IgD-negative memory B cell (primary cell): ENCODE results near the gene FAM219A. TPM values are rescaled to one million over a fixed set of nuclear protein-coding genes. Genes with fewer than 3 reads are reported as not detected.

ENCODE experiments used
- H3K27ac Mint-ChIP-seq, 3 donors: one replicate each; pipeline ENCODE4 v1.8.0; 2020 to 2022; ENCODE audit warnings: mild to moderate bottlenecking in 3 of 3, mixed read lengths in 3 of 3, moderate library complexity in 1 of 3
- H3K27me3 Mint-ChIP-seq: one replicate; pipeline ENCODE4 v1.8.0; 2021; ENCODE audit warnings: mixed read lengths
- H3K36me3 Mint-ChIP-seq: one replicate; pipeline ENCODE4 v1.8.0; 2020; ENCODE audit warnings: mild to moderate bottlenecking, mixed read lengths
- H3K4me1 Mint-ChIP-seq, 3 donors: one replicate each; pipeline ENCODE4 v1.8.0; 2020 to 2022; ENCODE audit warnings: mixed read lengths in 3 of 3, mild to moderate bottlenecking in 1 of 3
- H3K4me3 Mint-ChIP-seq, 4 donors: one replicate each; pipeline ENCODE4 v1.8.0; 2020 to 2022; ENCODE audit warnings: mild to moderate bottlenecking in 4 of 4, mixed read lengths in 4 of 4, moderate library complexity in 3 of 4
- H3K9me3 Mint-ChIP-seq, 3 donors: one replicate each; pipeline ENCODE4 v1.8.0; 2020 to 2021; ENCODE audit warnings: mixed read lengths in 3 of 3, mild to moderate bottlenecking in 1 of 3
- polyA plus RNA-seq: library from polyadenylated mRNA; unstranded; fragments of 300-500 nt; fragmentation: Illumina TruSeq; gene quantifications from one replicate; pipeline ENCODE4 v1.2.3, GENCODE V29; 2021

Gene FAM219A, protein sequence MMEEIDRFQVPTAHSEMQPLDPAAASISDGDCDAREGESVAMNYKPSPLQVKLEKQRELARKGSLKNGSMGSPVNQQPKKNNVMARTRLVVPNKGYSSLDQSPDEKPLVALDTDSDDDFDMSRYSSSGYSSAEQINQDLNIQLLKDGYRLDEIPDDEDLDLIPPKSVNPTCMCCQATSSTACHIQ
- polyA plus RNA-seq, result 1.1 TPM

DNA sequence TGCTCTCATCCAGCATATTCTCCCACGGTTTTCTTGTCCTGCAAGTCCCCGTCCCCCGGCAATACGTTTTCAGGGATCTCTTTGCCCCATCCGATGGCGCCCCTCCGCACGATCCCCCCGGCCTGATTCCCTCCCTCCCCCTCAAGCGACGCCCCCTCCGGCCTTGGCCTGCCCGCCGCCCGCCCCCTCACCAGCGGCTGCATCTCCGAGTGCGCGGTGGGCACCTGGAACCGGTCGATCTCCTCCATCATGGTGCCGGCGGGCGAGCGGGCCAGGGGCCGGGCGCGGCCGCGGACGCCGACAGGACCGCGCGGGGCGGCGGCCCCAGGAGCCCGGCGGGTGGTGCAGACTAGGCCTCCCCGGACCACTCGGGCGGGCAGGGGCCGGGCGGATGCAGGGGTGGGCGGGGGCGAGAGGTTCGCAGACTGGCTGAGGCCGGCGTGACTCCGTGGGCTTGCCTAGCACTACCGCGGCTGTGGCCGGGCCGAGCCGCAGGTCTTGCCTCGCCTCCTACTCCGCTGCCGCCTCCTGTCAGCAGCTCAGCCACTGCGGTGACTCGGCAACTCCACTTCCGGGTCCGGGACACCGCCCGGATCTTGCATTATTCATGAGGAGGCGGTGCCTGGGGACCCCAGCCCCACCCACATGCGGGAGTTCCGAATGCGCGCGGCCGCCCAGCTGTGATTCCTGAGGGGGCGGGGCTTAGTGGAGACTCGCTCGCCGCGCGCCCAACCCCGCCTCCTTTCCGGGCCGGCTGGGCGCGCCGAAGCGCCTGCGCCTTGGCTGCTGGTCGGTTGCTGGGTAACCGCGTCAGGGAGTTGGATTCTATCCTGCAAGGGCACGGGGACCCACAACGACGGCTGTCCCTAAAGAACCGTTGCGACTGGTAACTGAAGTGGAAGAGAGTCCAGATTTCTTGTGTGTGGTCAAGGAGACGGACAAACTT is at the start of gene FAM219A, which contains the start of gene DNAI1:
FAM219A (minus strand) TSS at position 558 of the 946 bp plus-strand sequence; CDS start at position 251, 307 bp downstream.
DNAI1 (plus strand) TSS at position 793 of the 946 bp plus-strand sequence. CDS start 201 bp downstream, outside the sequence.
- H3K4me1 Mint-ChIP-seq, result peaks cover 16 to 22% (median 18%) of the 10 kb centered on the region in 3 donors
- H3K4me3 Mint-ChIP-seq, result peak within 1 kb of the TSS; percentile 89 to 97 (median 94)

DNA sequence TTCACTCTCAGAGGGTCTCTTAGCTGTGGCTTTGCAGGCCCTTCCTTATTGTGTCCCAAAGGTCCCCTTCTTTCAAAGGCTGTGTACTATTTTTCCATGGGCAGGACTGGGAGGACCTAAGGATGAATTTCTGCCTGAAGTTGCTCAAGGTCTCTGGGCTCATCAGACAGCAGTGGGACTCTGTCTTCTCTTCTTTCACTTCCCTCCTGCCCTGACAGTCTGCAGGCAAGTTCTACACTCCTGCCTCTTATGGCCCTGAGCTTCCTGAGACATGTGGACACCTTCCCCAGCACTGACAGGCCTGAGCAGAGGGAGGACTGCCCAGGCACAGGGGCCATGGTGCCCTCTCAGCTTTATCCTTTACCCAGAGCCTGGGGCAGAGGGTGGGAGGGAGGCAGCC is 49.6 kb upstream of the FAM219A start:
- H3K36me3 Mint-ChIP-seq, result peaks cover 4% of the 10 kb centered on the region
- no peak overlapping the region for H3K4me3 Mint-ChIP-seq
- no peaks in the 10 kb centered on the region for H3K4me1 Mint-ChIP-seq
- peaks cover 7% of the 10 kb centered on the region for H3K27me3 Mint-ChIP-seq
- no peak overlapping the region for H3K27ac Mint-ChIP-seq
- no peaks in the 10 kb centered on the region for H3K9me3 Mint-ChIP-seq

More for the DNA sequence above, at the start of gene FAM219A, which contains the start of gene DNAI1:
- Mint-ChIP-seq H3K27me3 (peaks cover 2% of the 10 kb centered on the region), H3K36me3 (peaks cover 1% of the 10 kb centered on the region), H3K9me3 (no peaks in the 10 kb centered on the region), H3K27ac (peak within 1 kb of the TSS; percentile 79 to 91 (median 79))

DNA sequence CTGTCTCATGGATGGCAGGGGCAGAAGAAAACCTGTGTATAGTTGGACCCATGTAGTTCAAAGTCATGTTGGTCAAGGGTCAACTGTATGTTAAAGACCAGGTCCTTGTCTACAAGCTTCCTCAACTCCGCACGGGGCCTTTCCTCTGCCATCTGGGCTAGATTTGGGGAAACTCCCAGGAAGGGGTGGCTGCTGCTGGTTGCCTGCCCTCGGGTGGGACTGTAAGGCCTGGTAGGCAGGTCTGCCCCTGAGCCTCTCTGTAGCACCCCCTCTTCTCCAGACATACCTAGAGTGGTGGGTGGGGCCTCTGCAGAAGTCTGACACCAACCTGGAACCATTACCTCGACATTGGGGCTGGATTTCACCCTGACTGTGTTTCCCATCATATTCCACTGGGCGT is 49.2 kb upstream of the FAM219A start:
- no peaks in the 10 kb centered on the region for H3K4me1 Mint-ChIP-seq
- peaks cover 4% of the 10 kb centered on the region for H3K36me3 Mint-ChIP-seq
- no peaks in the 10 kb centered on the region for H3K9me3 Mint-ChIP-seq
- peak overlapping the region in 1 of 3 donors; percentile 9 for H3K27ac Mint-ChIP-seq
- no peak overlapping the region for H3K4me3 Mint-ChIP-seq
- peaks cover 7% of the 10 kb centered on the region for H3K27me3 Mint-ChIP-seq

DNA sequence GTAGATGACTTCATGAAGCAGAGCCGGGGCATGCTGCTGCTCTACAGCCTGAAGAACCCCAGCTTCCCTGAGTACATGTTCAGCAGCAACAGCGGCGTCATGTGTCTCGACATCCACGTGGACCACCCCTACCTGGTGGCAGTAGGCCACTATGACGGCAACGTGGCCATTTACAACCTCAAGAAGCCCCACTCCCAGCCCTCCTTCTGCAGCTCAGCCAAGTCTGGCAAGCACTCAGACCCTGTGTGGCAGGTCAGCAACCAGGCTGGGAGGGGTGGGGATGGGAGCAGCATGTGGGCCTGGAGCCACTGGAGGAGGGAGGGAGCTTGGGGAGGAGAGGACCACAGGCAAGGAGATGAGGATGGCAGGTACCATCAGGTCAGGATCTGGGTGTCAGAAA is 48.3 kb upstream of the FAM219A start:
- peaks cover 4% of the 10 kb centered on the region for H3K36me3 Mint-ChIP-seq
- H3K4me3 Mint-ChIP-seq, result no peak overlapping the region
- H3K27ac Mint-ChIP-seq, result no peak overlapping the region
- H3K27me3 Mint-ChIP-seq, result peaks cover 7% of the 10 kb centered on the region
- no peaks in the 10 kb centered on the region for H3K9me3 Mint-ChIP-seq
- H3K4me1 Mint-ChIP-seq, result no peaks in the 10 kb centered on the region

DNA sequence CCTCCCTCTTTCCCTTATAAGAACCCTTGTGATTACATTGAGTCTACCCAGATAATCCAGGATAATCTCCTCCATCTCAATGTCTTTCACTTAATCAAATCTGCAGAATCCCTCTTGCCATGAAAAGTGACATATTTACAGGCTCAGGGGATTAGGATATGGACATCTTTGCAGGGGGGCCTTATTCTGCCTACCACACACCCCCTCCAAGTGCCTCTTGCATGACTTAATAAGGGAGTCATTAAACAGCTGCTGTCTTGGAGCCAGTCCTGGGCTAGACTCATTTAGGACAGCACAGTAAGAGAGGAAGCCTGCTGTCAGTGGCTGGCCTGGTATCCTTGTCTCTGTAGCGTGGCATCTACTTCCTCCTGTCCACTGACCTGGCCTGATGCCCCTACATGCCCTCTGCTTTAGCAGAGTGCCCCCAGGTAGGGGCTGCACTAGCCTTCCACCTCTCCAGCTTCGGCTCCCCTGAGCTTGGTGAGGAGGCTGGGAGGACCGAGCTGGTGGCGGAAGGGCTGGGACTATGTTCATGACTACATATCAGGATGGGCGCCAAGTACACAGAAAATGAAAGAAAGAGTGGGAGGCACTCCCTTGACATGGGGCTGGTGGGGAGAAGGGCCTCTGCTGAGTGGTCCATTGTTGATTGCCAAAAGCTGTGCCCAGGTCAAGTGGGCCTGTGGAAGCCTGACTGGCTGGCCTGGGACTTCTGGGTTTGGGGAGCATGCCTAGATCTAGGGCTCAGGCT is 47.2 kb upstream of the FAM219A start:
- Mint-ChIP-seq H3K27ac (no peak overlapping the region), H3K4me1 (peaks cover 0 to 1% (median 0%) of the 10 kb centered on the region in 3 donors), H3K9me3 (no peaks in the 10 kb centered on the region), H3K36me3 (peaks cover 2% of the 10 kb centered on the region), H3K4me3 (no peak overlapping the region), H3K27me3 (peaks cover 4% of the 10 kb centered on the region)

DNA sequence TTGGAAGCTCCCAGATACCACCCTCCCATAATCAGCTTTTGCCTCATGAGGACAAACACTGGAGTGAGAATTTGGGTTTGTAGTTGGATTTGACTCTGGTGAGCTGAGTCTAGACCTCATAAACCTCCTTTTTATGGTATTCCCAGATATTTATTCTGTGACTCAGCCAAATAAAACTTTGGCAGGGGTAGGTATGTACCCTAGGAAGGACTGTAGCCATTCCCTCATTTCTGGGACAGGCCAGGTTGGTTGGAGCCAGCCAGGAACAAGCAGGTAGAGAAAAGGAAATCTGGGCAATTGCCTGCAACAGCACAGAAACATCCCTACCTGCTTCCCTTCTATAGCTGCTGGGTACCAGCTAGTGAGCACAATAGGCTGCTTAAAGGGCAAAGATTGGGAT is 45.0 kb upstream of the FAM219A start:
- no peaks in the 10 kb centered on the region for H3K9me3 Mint-ChIP-seq
- peaks cover 2% of the 10 kb centered on the region for H3K36me3 Mint-ChIP-seq
- no peak overlapping the region for H3K27ac Mint-ChIP-seq
- H3K4me3 Mint-ChIP-seq, result no peak overlapping the region
- peaks cover 0 to 2% (median 0%) of the 10 kb centered on the region in 3 donors for H3K4me1 Mint-ChIP-seq
- H3K27me3 Mint-ChIP-seq, result peaks cover 4% of the 10 kb centered on the region

DNA sequence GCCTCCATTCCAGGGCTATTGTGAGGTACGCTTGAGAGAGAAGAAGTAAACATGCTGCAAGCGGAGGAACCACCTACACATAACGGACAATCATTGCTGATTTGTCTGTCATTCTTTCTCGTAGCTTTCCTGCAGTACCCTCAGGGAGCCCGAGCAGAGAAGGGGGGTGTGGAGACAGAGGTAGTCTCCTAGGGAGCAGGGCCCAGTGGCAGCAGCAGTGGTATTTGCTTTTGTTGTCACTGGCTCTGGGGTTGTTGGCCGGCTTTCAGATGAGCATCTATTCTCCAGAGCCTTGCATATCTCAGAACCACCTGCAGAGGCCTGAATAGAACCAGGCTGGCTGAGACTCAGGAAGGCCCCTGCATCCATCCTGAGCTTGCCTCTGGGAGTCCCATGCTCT is 44.5 kb upstream of the FAM219A start:
- Mint-ChIP-seq H3K27me3 (peaks cover 4% of the 10 kb centered on the region), H3K36me3 (peaks cover 2% of the 10 kb centered on the region), H3K9me3 (no peaks in the 10 kb centered on the region), H3K4me3 (no peak overlapping the region), H3K4me1 (peaks cover 0 to 2% (median 0%) of the 10 kb centered on the region in 3 donors), H3K27ac (peak overlapping the region in 1 of 3 donors; percentile 22)

DNA sequence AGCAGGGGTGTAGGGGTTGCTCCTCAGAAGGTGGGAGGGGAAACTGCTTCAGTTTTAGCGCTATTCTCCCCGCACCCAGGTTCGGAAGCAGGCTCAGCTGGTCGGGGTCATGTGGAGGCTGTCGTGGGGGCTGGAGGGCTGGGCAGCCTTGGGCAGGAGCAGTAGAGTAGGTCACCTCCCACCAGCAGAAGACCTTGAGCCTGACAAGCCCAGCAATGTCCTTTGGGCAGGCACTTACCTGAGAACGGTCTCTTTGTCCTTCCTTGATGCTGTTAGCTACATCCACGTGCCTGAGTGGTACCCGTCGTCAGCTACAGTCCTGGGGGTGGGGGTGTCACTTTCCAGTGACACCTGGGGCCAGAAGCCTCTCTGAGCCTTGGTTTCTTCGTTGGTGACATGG is 44.1 kb upstream of the FAM219A start:
- peaks cover 0 to 2% (median 0%) of the 10 kb centered on the region in 3 donors for H3K4me1 Mint-ChIP-seq
- H3K27ac Mint-ChIP-seq, result peak overlapping the region in 1 of 3 donors; percentile 22
- peaks cover 2% of the 10 kb centered on the region for H3K36me3 Mint-ChIP-seq
- H3K4me3 Mint-ChIP-seq, result no peak overlapping the region
- peaks cover 4% of the 10 kb centered on the region for H3K27me3 Mint-ChIP-seq
- no peaks in the 10 kb centered on the region for H3K9me3 Mint-ChIP-seq

DNA sequence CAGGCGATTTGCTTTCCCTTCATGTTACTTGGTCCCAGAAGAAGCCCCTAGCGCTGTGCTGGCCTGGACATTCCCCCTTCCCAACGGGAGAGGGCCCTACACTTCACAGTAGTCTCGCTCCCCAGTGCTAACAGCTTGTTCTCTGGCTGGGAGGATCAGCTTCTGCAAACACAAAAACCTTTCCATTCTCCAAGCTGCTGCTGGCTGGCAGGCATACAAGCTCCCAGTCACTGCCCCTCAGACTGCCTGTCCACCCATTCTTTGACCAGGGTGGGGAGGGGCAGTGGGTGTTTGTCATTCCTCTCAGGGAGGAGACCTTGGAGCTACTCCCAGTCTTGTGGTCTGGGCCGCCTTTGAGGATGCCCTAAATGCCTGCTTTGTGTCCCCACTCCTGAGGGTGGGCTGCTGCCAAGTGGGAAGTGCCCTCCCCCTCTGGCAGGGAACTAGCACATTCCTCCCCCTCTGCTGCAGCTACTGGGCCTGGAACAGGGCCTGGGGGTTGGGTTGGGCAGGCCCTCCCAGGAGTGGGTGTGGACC is 43.6 kb upstream of the FAM219A start:
- H3K9me3 Mint-ChIP-seq, result no peaks in the 10 kb centered on the region
- no peak overlapping the region for H3K27ac Mint-ChIP-seq
- peaks cover 2% of the 10 kb centered on the region for H3K36me3 Mint-ChIP-seq
- peaks cover 4% of the 10 kb centered on the region for H3K27me3 Mint-ChIP-seq
- no peak overlapping the region for H3K4me3 Mint-ChIP-seq
- H3K4me1 Mint-ChIP-seq, result peaks cover 0 to 2% (median 0%) of the 10 kb centered on the region in 3 donors

DNA sequence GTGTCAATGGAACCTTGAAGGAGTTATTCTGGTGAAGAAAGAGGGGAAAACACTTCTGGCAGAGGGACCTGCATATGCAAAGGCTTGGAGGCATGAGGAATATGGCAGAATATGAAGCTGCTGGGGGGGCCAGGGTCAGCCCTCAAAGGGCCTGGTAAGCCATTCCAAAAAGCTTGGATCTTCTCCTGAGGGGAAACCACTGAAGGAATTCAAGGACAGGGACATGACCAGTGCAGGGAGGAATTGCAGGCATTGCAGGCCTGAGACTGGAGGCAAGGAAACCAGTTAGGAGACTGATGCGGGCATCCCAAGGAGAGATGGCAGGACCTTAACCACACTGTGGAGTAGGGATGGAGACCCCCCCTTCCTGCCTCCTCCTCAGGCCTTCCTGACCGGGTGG is 43.0 kb upstream of the FAM219A start:
- Mint-ChIP-seq H3K27me3 (peaks cover 4% of the 10 kb centered on the region), H3K4me3 (no peak overlapping the region), H3K27ac (no peak overlapping the region), H3K4me1 (peaks cover 0 to 2% (median 0%) of the 10 kb centered on the region in 3 donors), H3K36me3 (peaks cover 2% of the 10 kb centered on the region), H3K9me3 (no peaks in the 10 kb centered on the region)

DNA sequence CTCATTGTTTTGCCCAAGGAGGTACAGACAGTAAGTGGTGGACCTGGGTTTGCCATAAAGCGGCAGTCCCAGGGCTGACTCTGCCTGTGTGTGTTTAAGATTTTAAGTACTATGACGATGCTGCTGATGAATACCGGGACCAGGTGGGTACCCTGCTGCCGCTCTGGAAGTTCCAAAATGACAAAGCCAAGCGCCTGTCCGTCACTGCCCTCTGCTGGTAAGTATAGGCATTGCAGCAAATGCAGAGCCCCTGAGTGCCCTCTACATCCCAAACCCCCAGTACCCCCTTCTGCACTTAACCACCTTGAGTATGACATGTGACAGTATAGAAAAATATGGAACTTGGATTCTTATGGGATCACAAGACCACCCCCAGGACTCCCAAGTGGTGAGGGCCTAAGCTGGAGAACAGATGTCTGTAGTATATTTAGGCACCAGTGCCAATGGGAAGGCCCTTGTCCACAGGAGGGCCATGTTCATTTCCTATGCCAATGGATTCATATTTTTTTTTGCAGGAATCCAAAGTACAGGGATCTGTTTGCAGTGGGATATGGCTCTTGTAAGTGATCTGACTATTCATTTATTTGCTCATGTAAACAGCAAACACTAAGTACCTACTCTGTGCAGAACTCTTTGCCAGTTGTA is 42.4 kb upstream of the FAM219A start:
- H3K4me1 Mint-ChIP-seq, result peaks cover 0 to 2% (median 0%) of the 10 kb centered on the region in 3 donors
- H3K36me3 Mint-ChIP-seq, result peaks cover 2% of the 10 kb centered on the region
- H3K9me3 Mint-ChIP-seq, result no peaks in the 10 kb centered on the region
- no peak overlapping the region for H3K4me3 Mint-ChIP-seq
- peaks cover 4% of the 10 kb centered on the region for H3K27me3 Mint-ChIP-seq
- no peak overlapping the region for H3K27ac Mint-ChIP-seq

DNA sequence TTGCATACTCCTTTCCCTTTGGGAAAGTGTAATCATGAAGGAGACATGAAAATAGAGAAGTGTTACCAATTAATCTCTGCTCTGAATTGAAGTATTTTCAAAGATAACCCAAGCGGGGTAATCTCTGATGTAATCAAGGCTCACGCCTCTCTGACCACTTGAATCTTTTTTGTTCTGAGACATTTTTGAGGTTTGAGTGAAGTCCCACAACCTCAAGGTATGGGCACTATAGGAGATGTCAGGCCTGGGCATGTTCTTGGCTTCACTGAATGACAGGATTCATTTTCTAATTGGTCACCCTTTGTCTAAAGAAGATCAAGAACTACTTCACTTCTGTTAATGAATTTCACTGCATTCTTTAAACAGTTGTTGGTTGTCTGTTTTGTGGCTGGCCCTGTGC is 40.7 kb upstream of the FAM219A start:
- no peaks in the 10 kb centered on the region for H3K9me3 Mint-ChIP-seq
- H3K4me1 Mint-ChIP-seq, result peaks cover 0 to 2% (median 0%) of the 10 kb centered on the region in 3 donors
- H3K4me3 Mint-ChIP-seq, result no peak overlapping the region
- H3K27ac Mint-ChIP-seq, result no peak overlapping the region
- peaks cover 4% of the 10 kb centered on the region for H3K27me3 Mint-ChIP-seq
- H3K36me3 Mint-ChIP-seq, result no peaks in the 10 kb centered on the region

DNA sequence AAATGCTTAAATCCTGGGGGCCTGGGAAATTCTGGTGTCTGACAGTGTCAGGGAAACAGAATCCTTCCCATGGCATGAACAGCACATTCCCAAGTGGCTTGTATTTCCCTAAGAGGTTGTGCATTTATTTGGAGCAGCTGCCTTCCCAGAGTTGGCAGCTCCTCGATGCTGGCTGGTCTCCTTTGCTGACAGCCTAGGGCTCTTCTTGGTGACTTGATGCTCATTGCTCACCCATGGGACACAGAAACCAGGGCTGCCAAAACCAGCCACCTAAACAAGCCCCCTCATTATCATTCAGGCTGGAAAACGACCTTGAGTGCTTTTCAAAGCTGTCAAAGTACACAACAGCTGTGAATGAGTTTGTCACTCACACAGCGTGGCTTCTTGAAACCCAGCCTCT is 40.2 kb upstream of the FAM219A start:
- peaks cover 0 to 2% (median 0%) of the 10 kb centered on the region in 3 donors for H3K4me1 Mint-ChIP-seq
- no peak overlapping the region for H3K27ac Mint-ChIP-seq
- H3K9me3 Mint-ChIP-seq, result no peaks in the 10 kb centered on the region
- no peaks in the 10 kb centered on the region for H3K36me3 Mint-ChIP-seq
- H3K27me3 Mint-ChIP-seq, result peaks cover 9% of the 10 kb centered on the region
- no peak overlapping the region for H3K4me3 Mint-ChIP-seq

DNA sequence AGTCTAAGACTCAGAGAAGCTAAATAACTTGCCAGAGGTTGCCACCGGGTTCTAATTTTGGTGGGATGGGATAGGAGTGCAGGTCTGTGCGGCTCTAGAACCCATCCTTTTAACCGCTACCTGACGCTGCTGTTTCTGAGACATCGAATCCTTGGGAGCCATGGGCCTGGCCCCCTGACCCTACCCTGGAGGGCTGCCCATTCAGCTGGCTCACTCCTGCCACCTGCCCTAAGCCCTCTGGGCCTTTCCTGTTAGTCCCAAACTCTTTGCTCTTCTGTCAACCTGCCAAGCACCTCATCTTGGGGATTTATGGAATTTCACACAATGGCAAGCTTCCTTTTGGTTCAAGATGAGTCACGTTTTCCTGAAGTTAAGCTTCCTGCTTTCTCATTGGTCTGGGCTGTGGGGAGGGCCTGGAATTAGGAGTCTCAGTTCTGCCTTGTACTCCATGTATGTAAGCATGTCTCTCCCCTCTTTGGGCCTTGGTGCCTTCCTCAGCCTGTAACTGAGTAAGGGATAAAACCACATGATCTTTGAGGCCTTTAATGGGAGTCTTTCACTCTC is 37.9 kb upstream of the FAM219A start:
- no peaks in the 10 kb centered on the region for H3K9me3 Mint-ChIP-seq
- H3K36me3 Mint-ChIP-seq, result no peaks in the 10 kb centered on the region
- peak overlapping the region in 1 of 3 donors; percentile 60 for H3K27ac Mint-ChIP-seq
- no peak overlapping the region for H3K4me3 Mint-ChIP-seq
- H3K27me3 Mint-ChIP-seq, result peaks cover 13% of the 10 kb centered on the region
- H3K4me1 Mint-ChIP-seq, result peaks cover 0 to 2% (median 0%) of the 10 kb centered on the region in 3 donors
